Measurements from ENCODE around the gene FAM89B.
A peak's percentile ranks its signal among the peaks of the same experiment; 100 is the strongest.

The FAM89B gene

GRCh38 chr11:65610404-65610803, 38.1 kb downstream of the FAM89B start:
- no peak for DNase-seq (ENCODE audit: low read depth in 3 of 3)

GRCh38 chr11:65611028-65611757, 38.9 kb downstream of the FAM89B start:
- DNase-seq (ENCODE audit: low read depth in 3 of 3): no peak

- no peak for DNase-seq (ENCODE audit: low read depth in 3 of 3)
Measured at GRCh38 chr11:65611758-65612603, 39.6 kb downstream of the FAM89B start.

GRCh38 chr11:65612691-65613090, 40.4 kb downstream of the FAM89B start:
- DNase-seq (ENCODE audit: low read depth in 3 of 3): no peak

GRCh38 chr11:65613091-65613928, 41.0 kb downstream of the FAM89B start:
- no peak for DNase-seq (ENCODE audit: low read depth in 3 of 3)

GRCh38 chr11:65615229-65615949, 43.1 kb downstream of the FAM89B start, which contains the start of gene PCNX3:
TSS of gene PCNX3 (plus strand) at chr11:65615776. CDS start at chr11:65616312, 536 bp downstream.
- DNase-seq (ENCODE audit: low read depth in 3 of 3): peak; percentile 99 to 100 (median 100)

GRCh38 chr11:65615950-65616574, 43.7 kb downstream of the FAM89B start:
- DNase-seq (ENCODE audit: low read depth in 3 of 3): peak in 1 of 3 experiments; percentile 60

GRCh38 chr11:65616575-65617001, 44.2 kb downstream of the FAM89B start:
- DNase-seq (ENCODE audit: low read depth in 3 of 3): no peak

GRCh38 chr11:65617136-65617850, 45.0 kb downstream of the FAM89B start:
- no peak for DNase-seq (ENCODE audit: low read depth in 3 of 3)

- no peak for DNase-seq (ENCODE audit: low read depth in 3 of 3)
Measured at GRCh38 chr11:65617990-65618751, 45.8 kb downstream of the FAM89B start.

- no peak for DNase-seq (ENCODE audit: low read depth in 3 of 3)
Measured at GRCh38 chr11:65618763-65619162, 46.4 kb downstream of the FAM89B start.

GRCh38 chr11:65619281-65619928, 47.1 kb downstream of the FAM89B start:
- no peak for DNase-seq (ENCODE audit: low read depth in 3 of 3)

- DNase-seq (ENCODE audit: low read depth in 3 of 3): no peak
Measured at GRCh38 chr11:65620666-65621065, 48.3 kb downstream of the FAM89B start.

- no peak for DNase-seq (ENCODE audit: low read depth in 3 of 3)
Measured at GRCh38 chr11:65621460-65621859, 49.1 kb downstream of the FAM89B start.

GRCh38 chr11:65622011-65622410, 49.7 kb downstream of the FAM89B start:
- DNase-seq (ENCODE audit: low read depth in 3 of 3): no peak

- DNase-seq (ENCODE audit: low read depth in 3 of 3): no peak
Measured at GRCh38 chr11:65623177-65623576, 50.8 kb downstream of the FAM89B start.
